GM12875 (cell line): ENCODE data around the gene ZFYVE19.
"Not testable (repeated sequence)": the region's sequence is repeated elsewhere in the genome, so short reads cannot be mapped to it uniquely, and the experiment has no call there.

ENCODE experiments used
- H3K4me3 ChIP-seq: one replicate; pipeline ENCODE4 v1.5.1; 2011; ENCODE audit warnings: low read depth, low read length, control low read depth
- CTCF ChIP-seq: IDR thresholded peaks from 2 replicates; pipeline ENCODE4 v1.5.1; 2011; ENCODE audit warnings: low read depth, mild to moderate bottlenecking, control low read depth, inconsistent platforms, low read length, moderate library complexity, borderline replicate concordance; ENCODE audit not compliant: insufficient read depth

Gene ZFYVE19

GRCh38 chr15:40856746-40857145 is 49.9 kb downstream of the ZFYVE19 start:
- TF ChIP-seq CTCF, result no peak

GRCh38 chr15:40857601-40858341 is 50.9 kb downstream of the ZFYVE19 start:
- TF ChIP-seq CTCF, result peak; percentile 99
- no peak overlapping the region for H3K4me3 ChIP-seq

More at GRCh38 chr15:40856746-40857145, 49.9 kb downstream of the ZFYVE19 start:
- no peak overlapping the region for H3K4me3 ChIP-seq

GRCh38 chr15:40858706-40859105 is 51.8 kb downstream of the ZFYVE19 start:
- no peak overlapping the region for H3K4me3 ChIP-seq
- no peak for TF ChIP-seq CTCF

DNA sequence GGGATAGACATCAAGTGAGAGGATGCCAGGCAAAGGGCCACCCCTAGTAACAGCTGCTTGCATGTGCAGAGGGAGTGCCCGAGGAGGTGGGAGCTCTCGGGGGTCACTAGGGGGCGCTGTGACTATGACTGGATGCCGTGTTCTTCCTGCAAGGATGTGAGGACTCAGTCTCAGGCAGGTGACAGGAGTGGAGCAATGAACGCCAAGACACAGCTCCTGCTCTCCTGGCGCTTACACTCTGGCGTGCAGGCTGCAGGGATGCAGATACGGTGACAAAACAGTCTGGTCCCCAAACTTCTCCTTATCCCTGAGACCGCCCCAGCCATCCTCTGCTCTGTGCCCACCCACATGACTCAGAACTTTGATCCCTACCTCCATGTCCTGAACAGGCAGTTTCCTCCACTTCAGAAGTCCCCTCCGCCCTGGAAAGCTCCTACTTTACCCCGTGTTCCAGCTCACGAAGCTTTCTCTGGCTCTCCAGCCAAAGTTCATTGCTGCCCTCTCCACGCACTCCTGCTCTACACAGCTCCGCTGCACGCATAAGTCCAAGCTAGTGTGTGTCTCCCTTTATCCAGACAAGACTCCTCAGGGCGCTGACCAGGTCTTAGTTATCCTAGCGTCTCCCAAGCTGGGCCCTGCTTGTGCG is 52.4 kb downstream of the ZFYVE19 start:
- no peak overlapping the region for H3K4me3 ChIP-seq
- peak; percentile 92 for TF ChIP-seq CTCF

GRCh38 chr15:40861147-40861546 is 54.3 kb downstream of the ZFYVE19 start:
- H3K4me3 ChIP-seq, result not testable (repeated sequence)

- H3K4me3 ChIP-seq, result no peak overlapping the region
- TF ChIP-seq CTCF, result no peak
Observed at GRCh38 chr15:40863660-40864270, 56.9 kb downstream of the ZFYVE19 start.
